Astrocyte of the hippocampus (primary cell): ENCODE results near the gene SPRYD3.
A peak's percentile ranks its signal among the peaks of the same experiment; 100 is the strongest.

Experiments used
- DNase-seq: peaks from one replicate; pipeline ENCODE4 v3.0.0; 2011; ENCODE audit warnings: low read depth, low spot score

The SPRYD3 gene

DNA sequence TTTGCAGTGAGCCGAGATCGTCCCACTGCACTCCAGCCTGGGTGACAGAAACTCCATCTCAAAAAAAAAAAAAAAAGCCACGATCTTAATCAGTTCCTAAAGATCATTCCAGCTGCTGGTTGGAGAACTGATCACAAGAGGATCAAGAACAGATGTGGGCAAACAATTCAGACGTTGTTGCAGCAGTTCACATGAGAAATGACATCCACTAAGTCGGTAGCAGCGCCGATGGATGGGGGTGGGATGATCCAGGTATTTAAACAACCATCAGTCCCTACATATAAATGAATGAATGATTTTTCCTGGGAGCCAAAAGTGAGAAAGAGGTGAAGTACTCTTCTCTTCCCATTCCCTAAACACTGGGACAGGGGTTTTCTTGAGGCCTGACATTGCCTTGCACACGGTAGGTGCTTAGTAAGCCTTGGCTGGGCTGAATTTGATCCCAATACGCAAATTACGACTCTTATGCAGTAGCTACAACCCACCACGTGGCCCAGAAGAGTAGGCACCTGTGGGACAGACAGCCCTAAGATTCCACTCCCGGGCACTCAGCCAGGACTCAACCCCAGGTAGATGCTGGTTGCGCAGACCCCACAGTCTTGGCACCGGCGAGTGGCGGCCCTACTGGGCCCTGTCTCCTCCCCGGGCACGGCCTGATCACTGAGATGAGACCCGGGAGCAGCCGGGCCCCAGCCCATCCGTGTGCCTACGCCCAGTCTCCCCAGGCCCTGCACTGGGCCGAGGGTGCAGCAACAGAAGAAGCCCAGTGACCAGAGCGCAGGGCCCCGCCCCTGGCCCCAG lies 565 bp downstream of the SPRYD3 start:
- no peak for DNase-seq

DNA sequence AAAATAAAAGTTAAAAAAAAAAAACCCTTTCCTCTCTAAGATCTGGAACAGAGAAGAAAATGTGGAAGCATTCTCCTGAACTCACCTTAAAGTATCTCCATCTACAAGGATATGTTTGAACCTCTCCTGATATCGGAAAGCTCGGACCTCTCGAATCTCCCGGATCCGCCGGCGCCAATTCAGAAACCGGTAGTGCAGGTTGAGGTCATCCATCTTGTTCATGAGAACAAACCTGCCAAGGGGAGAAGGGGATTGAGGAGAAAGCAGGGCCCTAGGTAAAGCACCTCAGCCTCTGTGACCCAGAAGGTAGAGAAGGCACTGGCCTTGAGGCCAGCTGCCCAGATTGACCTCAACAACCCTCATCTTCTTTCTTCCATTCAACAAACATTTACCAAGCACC lies 2.2 kb downstream of the SPRYD3 start:
- DNase-seq = no peak

DNA sequence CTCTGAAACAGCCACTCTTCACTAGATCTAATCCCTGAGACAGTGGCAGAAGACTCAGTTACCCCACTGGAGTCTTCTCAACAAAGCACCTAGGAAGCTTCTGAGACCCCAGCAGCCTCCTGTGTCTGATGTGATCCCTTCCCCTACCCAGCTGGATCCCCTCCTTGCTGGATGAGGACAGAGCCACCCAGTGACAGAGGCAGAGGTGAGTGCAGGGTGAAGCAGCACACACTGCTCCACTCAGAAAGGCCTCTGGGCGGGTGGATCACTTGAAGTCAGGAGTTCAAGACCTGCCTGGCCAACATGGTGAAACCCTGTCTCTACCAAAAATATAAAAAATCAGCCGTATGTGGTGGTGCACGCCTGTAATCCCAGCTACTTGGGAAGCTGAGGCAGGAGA lies 2.7 kb downstream of the SPRYD3 start:
- DNase-seq = no peak

DNA sequence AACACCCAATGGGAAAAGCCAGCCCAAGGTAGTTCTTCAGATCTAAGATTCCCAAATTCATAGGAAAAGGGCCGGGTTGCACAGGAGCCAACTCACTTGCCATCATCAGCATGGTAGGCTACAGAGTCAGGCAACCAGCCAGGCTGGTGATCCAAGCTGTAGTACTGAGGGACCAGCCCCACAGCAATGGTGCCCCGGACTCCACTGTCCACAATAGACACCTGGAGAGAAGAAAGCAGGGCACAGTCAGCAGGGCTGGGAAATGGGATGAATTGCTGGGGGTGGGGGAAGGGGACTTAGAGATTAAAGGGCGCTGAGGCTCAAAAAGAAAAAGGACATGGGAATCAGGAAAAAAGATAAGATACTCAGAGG lies 4.2 kb downstream of the SPRYD3 start:
- no peak for DNase-seq

DNA sequence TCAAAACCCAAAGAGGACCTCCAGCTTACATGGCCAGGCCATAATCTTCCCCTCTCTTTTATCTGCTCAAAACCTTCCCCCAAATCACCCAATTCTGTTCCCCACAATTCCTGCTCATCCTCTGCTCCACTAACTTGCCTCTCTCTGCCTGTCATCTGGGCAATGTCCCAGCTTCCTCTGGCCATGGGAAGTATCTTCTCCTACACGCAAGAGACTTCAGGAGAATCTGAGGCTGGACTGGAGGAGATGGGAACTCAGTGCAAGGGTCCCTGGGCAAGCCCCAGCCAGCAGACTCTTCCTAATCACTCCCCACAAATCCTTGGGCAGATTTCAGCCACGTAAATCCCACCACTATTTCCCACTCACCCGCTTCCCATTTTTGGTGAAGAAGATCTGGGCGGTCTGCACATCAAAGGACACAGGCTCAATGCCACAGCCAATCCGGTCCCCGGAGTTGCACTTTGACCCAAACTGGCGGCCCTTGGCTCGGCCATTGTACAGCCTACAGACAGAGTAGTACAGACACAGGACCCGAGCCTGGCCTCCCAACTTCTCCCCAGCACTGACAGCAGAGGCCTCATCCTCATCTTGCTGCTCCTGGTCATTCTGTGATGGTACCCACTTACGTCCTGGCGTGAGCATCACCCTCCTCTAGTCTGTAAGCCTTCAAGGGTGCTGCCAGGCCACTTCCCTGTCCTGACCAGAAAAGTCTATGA lies 4.7 kb downstream of the SPRYD3 start:
- DNase-seq = no peak

DNA sequence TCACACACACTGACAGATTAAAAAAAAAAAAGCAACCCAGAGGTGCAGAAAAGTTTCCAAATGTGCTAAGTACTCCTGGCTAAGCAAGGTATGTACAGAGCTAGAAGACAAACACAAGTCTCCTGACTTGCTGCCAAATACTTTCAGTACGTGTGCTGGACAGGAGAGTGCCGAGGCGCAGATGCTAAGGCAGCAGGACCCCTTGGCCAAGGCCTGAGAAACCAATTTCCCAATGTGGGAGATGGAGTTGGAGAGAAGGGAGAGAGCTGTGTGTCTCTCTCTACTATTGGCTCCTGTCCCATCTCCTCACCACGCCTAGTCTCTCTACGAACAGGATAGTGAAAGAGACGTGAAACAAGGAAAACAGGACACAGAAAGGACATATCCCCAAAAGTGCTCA lies 5.3 kb downstream of the SPRYD3 start:
- DNase-seq = no peak

DNA sequence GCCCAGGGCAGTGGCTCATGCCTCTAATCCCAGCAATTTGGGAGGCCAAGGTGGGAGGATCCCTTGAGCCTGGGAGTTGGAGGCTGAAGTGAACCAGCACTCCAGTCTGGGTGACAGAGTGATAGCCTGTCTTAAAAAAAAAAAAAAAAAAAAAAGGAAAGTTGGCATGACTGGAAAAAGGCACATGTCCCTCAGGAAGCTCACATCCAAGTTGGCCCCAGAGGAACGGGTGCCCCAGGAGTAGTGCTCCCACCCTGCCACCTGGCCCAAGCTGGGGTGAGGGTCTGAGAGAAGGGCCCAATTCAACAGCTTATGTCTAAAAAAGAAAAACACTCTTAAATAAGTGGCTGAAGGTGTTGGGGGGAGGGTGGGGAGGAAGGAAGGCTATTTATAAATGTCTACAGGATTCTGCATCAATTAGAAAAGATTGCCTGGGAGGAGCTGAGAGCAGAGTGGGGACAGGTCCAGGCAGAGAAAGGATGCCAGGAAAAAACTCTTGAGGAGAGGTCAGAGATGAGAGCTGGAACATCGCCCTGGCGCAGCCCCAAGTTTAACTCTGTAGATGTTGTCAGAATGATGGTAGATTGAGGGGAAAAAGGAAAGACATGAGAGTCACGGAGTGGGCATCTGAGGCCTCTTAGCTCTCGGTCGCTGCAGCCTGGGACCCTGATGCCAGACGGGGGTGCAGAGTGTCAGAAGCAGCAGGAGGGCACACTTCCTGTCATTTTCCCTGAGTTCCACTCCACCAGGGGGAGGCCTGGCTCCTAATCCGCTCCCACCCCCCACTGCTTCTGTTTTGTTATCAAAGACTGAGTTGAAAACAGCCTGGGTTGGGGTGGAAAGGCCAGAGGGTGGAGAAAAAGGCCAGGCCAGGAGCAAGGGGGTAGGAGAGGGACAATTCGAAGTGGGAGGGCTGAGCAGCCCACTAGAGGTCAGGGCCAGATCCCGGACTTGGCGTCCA lies 7.3 kb downstream of the SPRYD3 start:
- DNase-seq = peak; percentile 66

DNA sequence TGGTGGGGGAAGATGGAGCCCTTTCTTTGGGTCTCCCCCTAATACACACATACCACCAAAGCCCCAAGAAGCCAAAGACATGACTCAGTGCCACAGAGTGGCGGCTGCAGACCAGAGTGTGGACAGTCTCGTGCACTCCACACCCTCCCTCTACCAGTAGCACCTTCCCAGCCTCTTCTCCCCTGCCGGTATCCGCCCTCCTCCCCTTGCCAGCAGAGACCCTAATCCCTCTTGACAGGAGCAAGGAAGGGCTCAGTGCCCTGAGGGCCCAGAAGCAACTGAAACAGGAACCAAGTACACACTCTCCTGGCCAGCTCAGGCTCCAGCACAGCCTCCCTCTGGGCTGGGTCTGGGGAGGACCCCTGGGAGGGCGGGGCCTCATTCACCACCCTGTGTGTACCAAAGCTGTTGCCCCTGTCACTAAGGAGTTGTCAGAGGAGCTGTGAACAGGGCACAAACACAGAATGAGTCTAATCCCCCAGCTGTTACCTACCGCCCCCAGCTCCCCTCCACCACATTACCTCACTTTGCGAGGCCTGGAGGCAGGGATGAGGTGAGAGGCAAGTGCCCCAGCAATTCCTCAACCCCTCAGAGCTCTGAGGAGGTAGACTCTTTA lies 8.2 kb downstream of the SPRYD3 start:
- peak; percentile 51 for DNase-seq

DNA sequence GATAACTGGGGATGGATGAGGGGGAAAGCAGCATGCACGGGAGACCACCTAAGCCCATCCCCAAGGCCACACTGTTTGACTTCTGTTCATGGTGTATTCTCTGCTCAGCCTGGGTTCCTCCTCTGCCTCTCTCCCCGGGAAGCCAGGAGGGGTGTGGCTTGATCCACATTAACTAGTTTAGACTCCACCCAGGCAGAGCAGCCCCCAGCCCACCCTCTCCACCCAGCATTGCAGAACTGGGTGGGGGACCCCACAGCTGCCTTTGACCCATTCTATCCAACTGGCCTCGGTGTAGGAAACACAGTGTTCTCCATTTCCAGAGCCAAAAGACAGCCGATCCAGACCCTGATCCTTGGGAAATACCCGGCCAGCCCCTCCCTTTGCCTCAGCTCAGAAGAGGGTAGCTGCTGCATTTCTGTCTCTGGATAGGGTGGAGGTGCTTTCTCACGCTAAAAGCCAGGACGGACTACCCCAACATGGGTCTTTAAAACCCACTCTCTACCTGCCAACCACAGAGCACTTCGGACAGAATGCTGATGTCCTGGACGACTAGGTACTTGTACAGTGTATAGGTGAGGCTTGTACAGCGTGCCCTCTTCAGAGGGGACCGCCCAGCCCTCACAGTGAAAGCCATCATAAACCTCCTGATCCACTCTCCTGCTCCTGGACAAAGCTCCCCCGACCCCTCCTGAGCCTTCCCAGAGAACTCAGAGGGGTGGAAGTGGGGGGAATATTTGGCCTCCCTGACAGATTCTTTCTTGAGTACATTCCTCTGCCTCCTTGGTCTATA lies 9.4 kb downstream of the SPRYD3 start:
- no peak for DNase-seq

DNA sequence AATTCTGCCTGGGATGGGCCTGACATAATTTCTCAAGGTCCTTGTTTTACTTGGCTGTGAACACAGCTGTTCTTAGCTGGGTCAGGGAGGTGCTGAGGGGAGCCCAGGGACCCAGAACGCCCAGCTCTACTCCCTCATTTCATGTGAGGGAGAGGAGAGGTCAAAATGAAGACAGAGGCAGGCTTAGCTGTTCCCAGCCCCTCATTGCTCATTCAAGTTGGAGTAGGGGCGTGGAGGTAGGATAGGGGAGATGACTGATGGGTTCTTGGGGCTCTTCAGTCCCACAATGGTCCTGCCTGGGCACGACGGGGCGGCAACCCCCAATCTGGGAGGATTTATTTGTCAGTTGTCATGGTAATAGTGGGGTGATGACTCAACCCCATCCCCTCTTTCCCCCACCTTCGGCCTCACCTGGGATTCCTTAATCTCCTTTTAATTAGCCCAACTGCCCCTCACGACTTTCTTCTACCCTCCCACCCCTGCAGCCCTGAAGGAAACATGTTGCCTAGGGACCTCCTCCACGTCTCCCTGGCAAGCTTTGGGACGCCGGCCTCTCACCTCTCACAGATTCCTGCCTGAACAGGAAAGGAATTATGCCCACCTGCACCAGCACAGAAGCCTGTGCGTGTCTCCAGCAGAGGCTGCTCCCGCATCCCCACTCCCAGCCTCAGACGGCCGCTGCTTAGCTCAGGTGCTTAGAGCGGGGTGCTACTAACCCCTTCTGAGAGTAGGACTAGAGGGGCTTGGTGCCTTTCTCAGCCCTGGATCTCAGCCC lies 10.2 kb downstream of the SPRYD3 start:
- peak; percentile 2 for DNase-seq

DNA sequence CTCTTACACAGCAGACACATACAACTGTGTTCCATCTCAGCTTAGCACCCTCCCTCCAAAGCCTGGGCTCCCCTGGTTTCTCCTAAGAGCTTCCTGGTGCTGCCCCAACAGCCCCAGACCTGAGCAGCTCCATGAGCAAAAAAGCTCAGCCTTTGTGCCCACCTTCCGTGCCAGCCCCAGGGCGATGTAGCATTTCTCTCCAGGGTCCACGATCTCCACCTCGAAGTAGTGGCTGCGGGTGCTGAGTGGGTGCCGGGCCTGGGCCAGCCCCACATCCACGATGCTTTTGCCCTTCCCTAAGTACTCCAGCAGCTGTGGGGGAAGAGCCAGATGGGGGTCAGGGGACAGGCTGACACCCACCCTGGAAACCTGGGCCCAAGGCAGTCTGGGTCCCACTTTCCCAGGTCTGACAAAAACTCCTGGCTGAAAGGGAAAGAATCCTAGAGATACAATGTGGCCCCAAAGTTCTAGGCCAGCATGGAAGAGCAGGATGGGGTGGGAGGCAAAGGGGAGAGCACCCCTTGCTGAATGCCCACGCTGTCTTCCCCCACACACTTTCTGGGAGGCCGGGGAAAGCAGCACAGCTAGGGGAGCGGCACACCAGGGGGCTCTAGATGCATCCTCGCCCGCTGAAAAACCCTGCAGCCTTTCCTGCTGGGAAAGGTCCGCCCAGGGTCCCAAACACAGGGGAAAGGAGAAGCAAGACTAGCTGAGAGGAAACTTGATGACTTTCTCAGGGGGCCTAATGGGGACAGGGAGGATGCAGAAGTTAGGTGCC lies 11.0 kb downstream of the SPRYD3 start:
- no peak for DNase-seq

DNA sequence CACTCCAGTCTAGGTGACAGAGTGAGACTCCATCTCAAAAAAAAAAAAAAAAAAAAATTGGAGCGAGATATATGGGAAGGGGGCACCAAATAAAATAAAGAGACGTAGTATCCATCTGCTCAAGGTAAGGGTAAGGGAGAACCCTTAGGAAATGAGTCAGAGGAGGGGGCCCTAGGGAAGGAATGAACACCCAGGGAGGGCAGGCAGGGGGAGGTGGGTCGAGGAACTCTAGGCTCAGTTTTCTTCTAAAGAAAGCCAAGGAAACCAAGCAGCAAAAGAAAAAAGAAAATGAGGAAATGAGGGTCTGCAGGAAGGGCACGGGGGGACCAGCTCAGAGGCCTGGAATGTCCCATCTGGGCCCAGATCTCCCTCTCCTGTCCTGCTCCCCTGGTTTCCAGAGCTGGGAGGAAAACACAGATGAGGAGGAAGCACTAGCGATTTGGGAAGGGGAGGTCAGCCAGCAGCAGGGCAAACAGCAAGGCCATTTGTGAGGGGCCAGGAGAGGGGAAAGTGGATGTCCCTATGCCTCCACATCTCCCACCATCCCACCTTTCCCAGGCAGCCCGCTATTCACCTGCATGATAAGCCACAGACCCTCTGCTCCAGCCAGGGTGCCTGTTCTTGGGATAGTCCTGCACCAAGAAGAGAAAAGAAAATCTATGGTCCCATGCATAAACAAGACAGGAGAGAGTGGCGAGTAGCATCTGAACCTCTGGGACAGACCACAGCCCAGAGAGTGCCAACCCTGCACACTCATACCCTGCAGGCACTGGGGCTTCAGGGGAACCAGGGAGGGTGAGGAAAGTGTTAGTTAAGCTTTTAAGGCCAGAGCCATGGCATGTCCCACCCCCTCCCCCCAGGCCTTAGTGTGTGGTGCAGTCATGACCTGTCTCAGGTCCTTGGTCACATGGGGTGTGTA lies 11.9 kb downstream of the SPRYD3 start:
- DNase-seq = peak; percentile 11

DNA sequence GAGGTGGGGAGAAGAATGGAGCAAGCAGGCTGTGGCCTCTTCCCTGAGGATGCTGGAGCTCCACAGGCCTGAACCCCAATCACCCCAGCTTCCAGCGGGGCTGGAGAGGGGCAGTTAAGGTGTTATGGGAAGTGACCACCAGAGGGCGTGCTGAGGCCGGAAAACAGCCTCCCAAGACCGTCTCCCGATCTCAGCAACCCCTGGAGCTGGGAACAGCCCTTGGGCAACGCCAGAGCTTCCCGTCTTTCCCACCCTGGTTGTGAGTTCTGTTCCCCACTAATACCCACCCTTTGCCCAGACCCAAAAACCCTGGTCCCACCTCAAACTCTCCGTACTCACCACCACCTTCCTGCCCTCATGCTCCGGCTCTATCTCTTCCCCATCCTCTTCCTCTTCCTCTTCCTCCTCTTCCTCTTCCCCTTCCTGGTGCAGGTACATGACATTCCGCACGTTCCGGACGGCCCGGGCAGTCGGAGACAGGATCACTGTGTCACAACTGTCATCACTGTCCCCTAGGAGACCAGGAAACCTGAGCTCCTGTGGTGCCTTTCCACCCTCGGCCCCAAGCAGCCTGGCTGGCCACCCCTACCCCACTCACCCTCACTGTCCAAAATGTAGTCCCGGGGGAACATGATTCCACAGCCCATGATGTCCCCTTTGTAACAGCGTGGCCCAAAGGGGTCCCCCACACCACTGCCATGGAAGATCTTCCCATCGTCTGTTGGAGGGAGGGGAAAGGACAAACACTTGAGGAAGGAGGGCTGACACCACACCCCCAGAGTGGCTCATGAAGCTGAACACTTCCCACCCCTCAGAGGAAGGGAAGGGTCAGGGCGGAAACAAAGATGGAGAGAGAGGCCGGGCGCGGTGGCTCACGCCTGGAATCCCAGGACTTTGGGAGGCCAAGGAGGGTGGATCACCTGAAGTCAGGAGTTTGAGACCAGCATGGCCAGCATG lies 12.9 kb downstream of the SPRYD3 start:
- peak; percentile 88 for DNase-seq

DNA sequence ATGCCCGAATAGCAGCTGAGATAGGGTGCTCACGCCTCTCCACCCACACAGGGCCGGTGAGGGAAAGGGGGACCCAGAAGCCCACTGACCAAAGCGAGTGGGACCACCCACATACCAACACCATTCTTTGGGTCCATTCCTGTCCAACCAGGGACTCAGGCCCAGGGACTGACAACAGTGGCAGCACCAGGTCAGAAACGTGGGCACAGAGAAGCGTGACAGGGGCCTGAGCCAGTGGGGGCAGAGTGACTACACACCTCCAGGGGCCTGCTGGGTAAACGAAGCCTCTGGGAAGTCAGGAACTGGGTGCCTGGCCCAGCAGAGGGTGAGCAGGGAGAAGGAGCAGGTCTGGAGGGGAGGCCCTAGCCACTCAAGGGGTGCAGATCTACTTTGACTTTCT lies 13.7 kb downstream of the SPRYD3 start:
- DNase-seq = no peak

DNA sequence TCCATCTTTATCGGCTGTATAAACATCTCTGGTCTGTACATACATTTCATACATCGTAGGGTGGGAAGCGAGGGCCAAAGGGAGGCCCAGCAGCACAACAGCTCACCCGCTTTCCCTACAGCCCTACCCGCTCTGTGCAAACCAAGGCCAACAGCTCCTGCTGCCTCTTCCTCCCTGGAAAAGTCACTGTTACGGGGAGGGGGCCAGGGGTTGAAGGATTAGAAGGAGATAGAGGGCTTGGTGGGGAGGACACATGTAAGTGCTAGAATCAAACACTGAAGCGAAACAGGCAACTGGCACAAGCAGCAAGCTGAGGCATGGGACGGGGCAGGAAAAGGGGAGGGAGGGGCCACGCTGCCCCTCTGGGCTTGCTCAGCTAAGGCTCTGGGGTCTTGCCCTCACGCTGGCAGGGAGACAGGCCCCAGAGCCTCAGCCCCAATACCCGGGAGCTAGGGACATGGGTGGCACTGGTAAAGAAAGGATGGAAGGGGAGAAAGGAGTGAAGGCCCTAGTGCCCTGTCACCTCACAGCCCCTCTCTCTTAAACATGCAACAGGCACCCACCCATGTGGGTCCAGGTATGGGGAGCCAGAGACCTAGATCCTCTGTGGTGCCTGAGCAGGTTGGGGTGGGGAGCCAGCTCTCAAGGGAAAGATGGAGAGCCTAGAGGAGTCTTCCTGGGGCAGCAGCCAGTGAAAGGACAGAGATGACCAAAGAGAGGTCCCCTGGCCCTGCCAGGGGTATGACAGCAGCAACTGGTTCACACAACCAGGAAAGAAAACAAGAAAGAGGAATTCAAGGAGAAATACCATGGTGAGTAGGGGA lies 14.4 kb downstream of the SPRYD3 start:
- DNase-seq = no peak
